H1 (cell line): Measurements from ENCODE around the gene ELANE. TPM values are rescaled to one million over a fixed set of nuclear protein-coding genes. Genes with fewer than 3 reads are reported as not detected.

Experiments
- CBX5 ChIP-seq: fragments of 300-800, 300-1000 bp; sonication (generic); IDR thresholded peaks from 2 replicates; pipeline ENCODE4 v1.7.1; 2016; ENCODE audit warnings: antibody characterized with exemption, low read length, low read depth
- CEBPB ChIP-seq: IDR thresholded peaks from 2 replicates; pipeline ENCODE4 v1.6.1; 2012; ENCODE audit warnings: low read depth, low read length
- JUND ChIP-seq: IDR thresholded peaks from 2 replicates; pipeline ENCODE4 v1.6.1; 2011; ENCODE audit warnings: mild to moderate bottlenecking, improper control_type of control experiment, low read length
- SAP30 ChIP-seq: fragments of 300-600 bp; sonication (generic); IDR thresholded peaks from 2 replicates; pipeline ENCODE4 v1.7.1; 2012; ENCODE audit warnings: low read length, moderate library complexity, mild to moderate bottlenecking, inconsistent platforms; ENCODE audit not compliant: insufficient read depth, insufficient replicate concordance
- ZNF274 ChIP-seq: IDR thresholded peaks from 2 replicates; pipeline ENCODE4 v1.7.0; 2012; ENCODE audit warnings: low read length, borderline replicate concordance; ENCODE audit errors: extremely low read depth
- polyA plus RNA-seq, 7 experiments: library from polyadenylated mRNA; depleted of rRNA in 3 of 7; stranded (reverse) in 5 of 7; unstranded in 2 of 7; fragments of >200 nt in 5 of 7; fragments of 200-250 nt in 2 of 7; gene quantifications; 1 replicate in 5 of 7; 2 replicates in 1 of 7; 4 replicates in 1 of 7; pipeline versions ENCODE4 v1.2.1 to v1.2.3, GENCODE V29; 2011 to 2013; ENCODE audit warnings: missing spikeins in 2 of 7, mixed read lengths in 2 of 7
- total RNA-seq: library from RNA; stranded (reverse); fragmentation: NEBNext Ultra II Directional; extraction: Animal tissue kit (Norgen Biotek cat#: 25700); gene quantifications from 2 replicates; pipeline ENCODE4 v1.2.1, GENCODE V29; 2021
- TF ChIP-seq, protein P1 (sequence below): fragments of 300-600 bp; sonication (generic); IDR thresholded peaks from 2 replicates; pipeline ENCODE4 v1.7.1; 2012; ENCODE audit warnings: low read length, moderate library complexity, mild to moderate bottlenecking, inconsistent platforms; ENCODE audit not compliant: insufficient replicate concordance

Gene ELANE
- total and polyA plus RNA-seq, 2 of the 8 experiments (the other 6 are each of a cell fraction or from before 2014, with no cell fraction given), result not detected

DNA sequence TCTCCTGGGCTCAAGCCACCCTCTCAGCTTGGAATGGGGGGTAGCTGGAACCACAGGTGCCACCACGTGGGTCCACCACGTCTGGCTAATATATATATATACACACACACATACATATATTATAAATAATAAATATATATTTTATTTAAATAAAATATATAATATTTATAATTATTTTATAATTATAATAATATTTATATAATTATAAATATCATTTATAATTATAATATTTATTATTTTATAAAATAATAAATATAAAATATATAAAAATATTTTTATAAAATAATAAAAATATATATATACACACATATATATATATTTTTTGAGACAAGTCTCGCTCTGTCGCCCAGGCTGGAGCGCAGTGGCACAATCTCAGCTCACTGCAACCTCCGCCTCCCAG lies 2.4 kb downstream of the ELANE start (continued):
- TF ChIP-seq, protein P1, sequence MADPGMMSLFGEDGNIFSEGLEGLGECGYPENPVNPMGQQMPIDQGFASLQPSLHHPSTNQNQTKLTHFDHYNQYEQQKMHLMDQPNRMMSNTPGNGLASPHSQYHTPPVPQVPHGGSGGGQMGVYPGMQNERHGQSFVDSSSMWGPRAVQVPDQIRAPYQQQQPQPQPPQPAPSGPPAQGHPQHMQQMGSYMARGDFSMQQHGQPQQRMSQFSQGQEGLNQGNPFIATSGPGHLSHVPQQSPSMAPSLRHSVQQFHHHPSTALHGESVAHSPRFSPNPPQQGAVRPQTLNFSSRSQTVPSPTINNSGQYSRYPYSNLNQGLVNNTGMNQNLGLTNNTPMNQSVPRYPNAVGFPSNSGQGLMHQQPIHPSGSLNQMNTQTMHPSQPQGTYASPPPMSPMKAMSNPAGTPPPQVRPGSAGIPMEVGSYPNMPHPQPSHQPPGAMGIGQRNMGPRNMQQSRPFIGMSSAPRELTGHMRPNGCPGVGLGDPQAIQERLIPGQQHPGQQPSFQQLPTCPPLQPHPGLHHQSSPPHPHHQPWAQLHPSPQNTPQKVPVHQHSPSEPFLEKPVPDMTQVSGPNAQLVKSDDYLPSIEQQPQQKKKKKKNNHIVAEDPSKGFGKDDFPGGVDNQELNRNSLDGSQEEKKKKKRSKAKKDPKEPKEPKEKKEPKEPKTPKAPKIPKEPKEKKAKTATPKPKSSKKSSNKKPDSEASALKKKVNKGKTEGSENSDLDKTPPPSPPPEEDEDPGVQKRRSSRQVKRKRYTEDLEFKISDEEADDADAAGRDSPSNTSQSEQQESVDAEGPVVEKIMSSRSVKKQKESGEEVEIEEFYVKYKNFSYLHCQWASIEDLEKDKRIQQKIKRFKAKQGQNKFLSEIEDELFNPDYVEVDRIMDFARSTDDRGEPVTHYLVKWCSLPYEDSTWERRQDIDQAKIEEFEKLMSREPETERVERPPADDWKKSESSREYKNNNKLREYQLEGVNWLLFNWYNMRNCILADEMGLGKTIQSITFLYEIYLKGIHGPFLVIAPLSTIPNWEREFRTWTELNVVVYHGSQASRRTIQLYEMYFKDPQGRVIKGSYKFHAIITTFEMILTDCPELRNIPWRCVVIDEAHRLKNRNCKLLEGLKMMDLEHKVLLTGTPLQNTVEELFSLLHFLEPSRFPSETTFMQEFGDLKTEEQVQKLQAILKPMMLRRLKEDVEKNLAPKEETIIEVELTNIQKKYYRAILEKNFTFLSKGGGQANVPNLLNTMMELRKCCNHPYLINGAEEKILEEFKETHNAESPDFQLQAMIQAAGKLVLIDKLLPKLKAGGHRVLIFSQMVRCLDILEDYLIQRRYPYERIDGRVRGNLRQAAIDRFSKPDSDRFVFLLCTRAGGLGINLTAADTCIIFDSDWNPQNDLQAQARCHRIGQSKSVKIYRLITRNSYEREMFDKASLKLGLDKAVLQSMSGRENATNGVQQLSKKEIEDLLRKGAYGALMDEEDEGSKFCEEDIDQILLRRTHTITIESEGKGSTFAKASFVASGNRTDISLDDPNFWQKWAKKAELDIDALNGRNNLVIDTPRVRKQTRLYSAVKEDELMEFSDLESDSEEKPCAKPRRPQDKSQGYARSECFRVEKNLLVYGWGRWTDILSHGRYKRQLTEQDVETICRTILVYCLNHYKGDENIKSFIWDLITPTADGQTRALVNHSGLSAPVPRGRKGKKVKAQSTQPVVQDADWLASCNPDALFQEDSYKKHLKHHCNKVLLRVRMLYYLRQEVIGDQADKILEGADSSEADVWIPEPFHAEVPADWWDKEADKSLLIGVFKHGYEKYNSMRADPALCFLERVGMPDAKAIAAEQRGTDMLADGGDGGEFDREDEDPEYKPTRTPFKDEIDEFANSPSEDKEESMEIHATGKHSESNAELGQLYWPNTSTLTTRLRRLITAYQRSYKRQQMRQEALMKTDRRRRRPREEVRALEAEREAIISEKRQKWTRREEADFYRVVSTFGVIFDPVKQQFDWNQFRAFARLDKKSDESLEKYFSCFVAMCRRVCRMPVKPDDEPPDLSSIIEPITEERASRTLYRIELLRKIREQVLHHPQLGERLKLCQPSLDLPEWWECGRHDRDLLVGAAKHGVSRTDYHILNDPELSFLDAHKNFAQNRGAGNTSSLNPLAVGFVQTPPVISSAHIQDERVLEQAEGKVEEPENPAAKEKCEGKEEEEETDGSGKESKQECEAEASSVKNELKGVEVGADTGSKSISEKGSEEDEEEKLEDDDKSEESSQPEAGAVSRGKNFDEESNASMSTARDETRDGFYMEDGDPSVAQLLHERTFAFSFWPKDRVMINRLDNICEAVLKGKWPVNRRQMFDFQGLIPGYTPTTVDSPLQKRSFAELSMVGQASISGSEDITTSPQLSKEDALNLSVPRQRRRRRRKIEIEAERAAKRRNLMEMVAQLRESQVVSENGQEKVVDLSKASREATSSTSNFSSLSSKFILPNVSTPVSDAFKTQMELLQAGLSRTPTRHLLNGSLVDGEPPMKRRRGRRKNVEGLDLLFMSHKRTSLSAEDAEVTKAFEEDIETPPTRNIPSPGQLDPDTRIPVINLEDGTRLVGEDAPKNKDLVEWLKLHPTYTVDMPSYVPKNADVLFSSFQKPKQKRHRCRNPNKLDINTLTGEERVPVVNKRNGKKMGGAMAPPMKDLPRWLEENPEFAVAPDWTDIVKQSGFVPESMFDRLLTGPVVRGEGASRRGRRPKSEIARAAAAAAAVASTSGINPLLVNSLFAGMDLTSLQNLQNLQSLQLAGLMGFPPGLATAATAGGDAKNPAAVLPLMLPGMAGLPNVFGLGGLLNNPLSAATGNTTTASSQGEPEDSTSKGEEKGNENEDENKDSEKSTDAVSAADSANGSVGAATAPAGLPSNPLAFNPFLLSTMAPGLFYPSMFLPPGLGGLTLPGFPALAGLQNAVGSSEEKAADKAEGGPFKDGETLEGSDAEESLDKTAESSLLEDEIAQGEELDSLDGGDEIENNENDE, result no peak
- TF ChIP-seq SAP30, result no peak
- TF ChIP-seq CBX5, result no peak
- no peak for TF ChIP-seq CEBPB
- no peak for TF ChIP-seq ZNF274
- no peak for TF ChIP-seq JUND
